ENCODE measurements around the gene WSB2.
"Not testable (repeated sequence)": the region's sequence is repeated elsewhere in the genome, so short reads cannot be mapped to it uniquely, and the experiment has no call there.

Gene WSB2

GRCh38 chr12:118082161-118082560 is 21.2 kb upstream of the WSB2 start:
- no peak overlapping the region for H3K4me3 ChIP-seq (ENCODE audit: low read depth, low read length)
- TF ChIP-seq, protein P1, sequence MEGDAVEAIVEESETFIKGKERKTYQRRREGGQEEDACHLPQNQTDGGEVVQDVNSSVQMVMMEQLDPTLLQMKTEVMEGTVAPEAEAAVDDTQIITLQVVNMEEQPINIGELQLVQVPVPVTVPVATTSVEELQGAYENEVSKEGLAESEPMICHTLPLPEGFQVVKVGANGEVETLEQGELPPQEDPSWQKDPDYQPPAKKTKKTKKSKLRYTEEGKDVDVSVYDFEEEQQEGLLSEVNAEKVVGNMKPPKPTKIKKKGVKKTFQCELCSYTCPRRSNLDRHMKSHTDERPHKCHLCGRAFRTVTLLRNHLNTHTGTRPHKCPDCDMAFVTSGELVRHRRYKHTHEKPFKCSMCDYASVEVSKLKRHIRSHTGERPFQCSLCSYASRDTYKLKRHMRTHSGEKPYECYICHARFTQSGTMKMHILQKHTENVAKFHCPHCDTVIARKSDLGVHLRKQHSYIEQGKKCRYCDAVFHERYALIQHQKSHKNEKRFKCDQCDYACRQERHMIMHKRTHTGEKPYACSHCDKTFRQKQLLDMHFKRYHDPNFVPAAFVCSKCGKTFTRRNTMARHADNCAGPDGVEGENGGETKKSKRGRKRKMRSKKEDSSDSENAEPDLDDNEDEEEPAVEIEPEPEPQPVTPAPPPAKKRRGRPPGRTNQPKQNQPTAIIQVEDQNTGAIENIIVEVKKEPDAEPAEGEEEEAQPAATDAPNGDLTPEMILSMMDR (IDR thresholded peaks at IDR 0.05; ENCODE audit: low read depth, low read length), result no peak

DNA sequence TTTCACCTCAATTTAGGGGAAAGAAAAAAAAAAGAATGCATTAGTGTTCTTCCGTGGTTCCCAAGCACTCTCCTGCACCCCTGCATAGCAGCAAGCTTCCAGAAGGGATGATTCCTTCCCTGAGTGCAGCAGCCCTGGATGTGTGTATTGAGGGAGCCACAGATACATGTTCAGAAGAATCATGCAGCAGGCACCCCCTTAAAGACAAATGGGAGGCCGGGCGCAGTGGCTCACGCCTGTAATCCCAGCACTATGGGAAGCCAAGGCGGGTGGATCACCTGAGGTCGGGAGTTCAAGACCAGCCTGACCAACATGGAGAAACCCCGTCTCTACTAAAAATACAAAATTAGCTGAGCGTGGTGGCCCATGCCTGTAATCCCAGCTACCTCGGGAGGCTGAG is 20.5 kb upstream of the WSB2 start:
- not testable (repeated sequence) for H3K4me3 ChIP-seq (ENCODE audit: low read depth, low read length)

DNA sequence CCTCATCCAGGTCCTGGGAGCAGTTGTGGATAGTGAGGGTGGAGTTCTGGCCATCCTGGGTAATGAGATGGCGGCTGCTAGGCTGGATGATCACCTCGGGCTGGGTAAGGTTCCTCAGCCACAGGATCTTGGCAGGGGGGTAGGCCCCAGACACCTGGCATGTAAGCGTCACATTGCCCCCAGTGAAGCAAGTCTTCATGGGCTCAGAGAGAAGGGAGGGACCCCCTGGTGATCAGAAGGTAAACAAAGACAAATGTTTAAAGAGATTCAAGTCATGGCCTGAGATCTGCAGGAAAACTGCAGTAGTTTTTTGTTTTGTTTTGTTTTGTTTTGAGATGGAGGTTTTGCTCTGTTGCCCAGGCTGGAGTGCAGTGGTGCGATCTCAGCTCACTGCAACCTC is 12.8 kb upstream of the WSB2 start:
- TF ChIP-seq, protein P1 (IDR thresholded peaks at IDR 0.05; ENCODE audit: low read depth, low read length), result no peak
- H3K4me3 ChIP-seq (ENCODE audit: low read depth, low read length), result no peak overlapping the region

DNA sequence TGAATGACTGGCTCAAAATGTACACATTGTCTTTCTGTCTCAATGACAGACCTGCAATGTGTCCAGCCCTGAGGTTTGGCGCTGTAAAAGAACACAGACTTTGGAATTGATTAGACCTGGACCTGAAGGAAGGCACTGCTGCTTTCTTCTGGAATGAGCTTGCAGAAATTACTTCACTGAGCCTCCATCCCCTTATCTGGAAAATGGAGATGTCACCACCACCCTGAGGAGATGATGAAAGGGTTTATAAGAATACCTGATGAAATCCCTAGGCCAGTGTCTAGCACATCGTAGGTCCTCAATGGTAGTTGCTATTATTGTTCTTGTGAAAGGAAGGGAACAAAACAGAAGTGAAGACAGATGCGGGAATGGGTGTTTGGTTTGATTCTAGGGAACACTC is 9.7 kb upstream of the WSB2 start:
- TF ChIP-seq, protein P1 (IDR thresholded peaks at IDR 0.05; ENCODE audit: low read depth, low read length), result no peak
- H3K4me3 ChIP-seq (ENCODE audit: low read depth, low read length), result no peak overlapping the region

DNA sequence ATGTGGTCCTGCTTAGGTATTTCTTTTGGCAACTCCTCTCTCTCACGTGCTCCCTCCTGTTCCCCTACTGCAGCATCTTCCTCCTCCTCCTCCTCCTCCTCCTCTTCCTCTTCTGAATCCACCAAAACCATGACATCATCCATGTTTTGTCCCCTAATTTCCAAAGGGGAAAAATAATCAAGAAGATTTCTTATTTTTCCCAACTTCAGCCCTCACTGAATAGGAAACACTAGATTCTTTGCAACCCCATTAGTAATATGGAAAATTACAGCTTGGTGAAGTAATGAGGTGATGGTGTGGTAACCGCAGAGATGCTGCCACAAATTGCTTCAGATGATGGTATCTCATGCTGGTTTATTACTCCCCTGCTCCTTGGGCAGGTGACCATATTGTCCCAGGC is 7.5 kb upstream of the WSB2 start:
- H3K4me3 ChIP-seq (ENCODE audit: low read depth, low read length), result no peak overlapping the region
- TF ChIP-seq, protein P1 (IDR thresholded peaks at IDR 0.05; ENCODE audit: low read depth, low read length), result no peak

DNA sequence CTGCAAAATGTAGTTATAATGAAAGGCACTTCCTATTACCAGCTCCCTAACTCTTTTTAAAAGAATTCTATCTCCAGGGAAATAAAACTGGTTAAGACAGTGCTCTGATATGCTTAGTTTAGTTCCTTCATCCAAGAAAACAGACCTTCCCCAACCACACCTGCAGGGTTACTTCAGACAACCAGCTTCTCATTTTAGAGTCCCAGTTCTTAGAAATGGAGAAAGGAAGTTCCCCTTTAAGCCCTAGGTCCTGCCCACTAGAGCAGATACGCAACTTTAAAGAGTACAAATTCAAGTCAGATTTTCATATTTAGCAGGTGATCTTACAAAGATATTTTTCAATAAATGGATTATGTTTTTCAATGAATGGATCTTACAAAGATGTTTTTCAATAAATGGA is 4.4 kb upstream of the WSB2 start:
- TF ChIP-seq, protein P1 (IDR thresholded peaks at IDR 0.05; ENCODE audit: low read depth, low read length), result no peak

DNA sequence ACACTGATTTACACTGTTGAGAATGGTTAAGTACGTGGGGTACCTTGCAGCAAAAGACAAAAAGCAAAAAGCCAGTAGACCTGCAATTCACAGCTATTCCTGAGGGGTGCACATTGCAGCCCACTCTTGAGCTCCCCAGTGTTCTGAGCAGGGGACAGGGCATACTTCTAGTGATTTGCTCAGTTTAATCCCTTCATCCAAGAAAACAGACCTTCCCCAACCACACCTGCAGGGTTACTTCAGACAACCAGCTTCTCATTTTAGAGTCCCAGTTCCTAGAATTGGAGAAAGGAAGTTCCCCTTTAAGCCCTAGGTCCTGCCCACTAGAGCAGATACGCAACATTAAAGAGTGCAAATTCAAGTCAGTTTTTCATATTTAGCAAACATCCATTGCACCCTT is 3.6 kb upstream of the WSB2 start:
- TF ChIP-seq, protein P1 (IDR thresholded peaks at IDR 0.05; ENCODE audit: low read depth, low read length), result no peak
- H3K4me3 ChIP-seq (ENCODE audit: low read depth, low read length), result no peak overlapping the region

More for the DNA sequence above, 4.4 kb upstream of the WSB2 start:
- H3K4me3 ChIP-seq (ENCODE audit: low read depth, low read length), result no peak overlapping the region

DNA sequence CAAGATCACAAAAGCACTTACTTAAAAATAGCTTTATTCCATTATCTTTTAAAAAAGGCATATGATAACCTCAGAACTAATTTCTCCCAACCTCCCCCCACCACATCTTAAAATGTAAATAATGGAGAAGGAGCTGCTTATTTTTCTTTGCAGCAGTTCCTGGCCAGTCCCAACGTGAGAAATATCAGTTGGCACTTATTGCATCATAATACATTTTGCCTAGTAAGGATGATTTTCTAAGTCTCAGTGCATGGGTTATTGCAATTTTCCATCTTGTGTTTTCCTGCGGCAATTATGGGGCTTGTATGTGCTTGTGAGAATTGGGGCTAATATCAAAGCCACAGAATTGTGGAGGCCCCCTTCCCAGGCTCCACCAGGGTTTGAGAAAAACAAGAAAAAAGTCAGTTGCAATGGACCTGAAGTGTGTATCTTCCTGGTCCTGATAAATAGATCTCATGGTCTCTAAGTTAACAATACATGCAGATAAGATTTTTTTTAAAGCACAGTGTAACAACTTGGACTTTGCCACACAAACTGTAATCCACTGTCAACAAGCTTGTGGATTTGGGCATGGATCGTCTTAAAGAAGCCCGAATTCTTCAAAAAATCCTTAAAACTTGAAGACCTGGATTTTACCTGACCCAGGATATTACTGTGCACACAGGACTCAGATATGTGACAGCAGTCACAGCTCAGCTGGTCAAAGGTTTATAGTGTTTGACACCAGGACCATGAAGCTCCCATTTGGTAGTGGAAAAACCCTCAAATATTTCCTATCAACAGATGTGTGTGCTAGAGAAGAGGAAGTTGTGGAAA is 2.8 kb upstream of the WSB2 start:
- TF ChIP-seq, protein P1 (IDR thresholded peaks at IDR 0.05; ENCODE audit: low read depth, low read length), result no peak
- no peak overlapping the region for H3K4me3 ChIP-seq (ENCODE audit: low read depth, low read length)
